AG04449 (cell line): ENCODE results near the gene ETHE1.
"Not testable (repeated sequence)": the region's sequence is repeated elsewhere in the genome, so short reads cannot be mapped to it uniquely, and the experiment has no call there.

Experiments
- CTCF ChIA-PET: fragments of 350-600 bp; formaldehyde crosslinking; extraction: SDS; loops from one replicate; lab custom pipeline; 2021; ENCODE audit warnings: antibody characterized with exemption; lab: Yijun Ruan, JAX
- POLR2A ChIA-PET: fragments of 400-600, 350-600 bp; formaldehyde crosslinking; extraction: SDS; loops from one replicate; lab custom pipeline; 2020; ENCODE audit warnings: antibody characterized with exemption, inconsistent platforms; lab: Yijun Ruan, JAX
- DNase-seq: peaks from one replicate; pipeline ENCODE4 v3.0.0-alpha.2; 2010; ENCODE audit warnings: low read depth, low spot score
- H3K4me3 ChIP-seq: 2 replicates; pipeline ENCODE4 v1.5.1; 2011; ENCODE audit warnings: low read depth, mild to moderate bottlenecking, control low read depth, low read length
- CTCF ChIP-seq: IDR thresholded peaks from one replicate; pipeline ENCODE4 v1.5.1; 2011; ENCODE audit warnings: mild to moderate bottlenecking, moderate library complexity, low read length, control low read depth, inconsistent platforms; ENCODE audit not compliant: insufficient read depth; ENCODE audit errors: missing control alignments

ETHE1 gene

GRCh38 chr19:43553656-43554055 is 26.7 kb upstream of the ETHE1 start:
- no peak for TF ChIP-seq CTCF
- CTCF ChIA-PET: interaction anchor here (0.8 to 10.5 kb wide), 14 partner anchors 10 to 266 kb away, joined by 3 to 208 read pairs (median 10); partner anchors contain the start of genes IRGQ, PINLYP, XRCC1 and ZNF575
- POLR2A ChIA-PET: no interaction called here
- H3K4me3 ChIP-seq: no peak overlapping the region
- no peak for DNase-seq

GRCh38 chr19:43552616-43553015 is 25.6 kb upstream of the ETHE1 start:
- DNase-seq: no peak
- H3K4me3 ChIP-seq: no peak overlapping the region
- TF ChIP-seq CTCF: no peak
- CTCF ChIA-PET: interaction anchor here (0.9 to 10.5 kb wide), 6 partner anchors 11 to 262 kb away, joined by 3 to 208 read pairs (median 22); partner anchors contain the start of genes IRGQ, ZNF575 and ZNF576
- POLR2A ChIA-PET: no interaction called here

GRCh38 chr19:43552198-43552450 is 25.1 kb upstream of the ETHE1 start:
- no peak for TF ChIP-seq CTCF
- POLR2A ChIA-PET: no interaction called here
- no peak overlapping the region for H3K4me3 ChIP-seq
- CTCF ChIA-PET: interaction anchor here (3.8 to 10.5 kb wide), 3 partner anchors 11 to 43 kb away, joined by 42 to 208 read pairs (median 45); partner anchors contain the start of genes IRGQ, ZNF575 and ZNF576
- DNase-seq: no peak

GRCh38 chr19:43551399-43552197 is 24.6 kb upstream of the ETHE1 start:
- H3K4me3 ChIP-seq: no peak overlapping the region
- ChIA-PET CTCF (interaction anchor here (5.3 to 10.5 kb wide), 2 partner anchors 12 kb away, joined by 45 to 208 read pairs; partner anchors contain the start of gene ZNF575), POLR2A (no interaction called here)
- TF ChIP-seq CTCF: no peak
- DNase-seq: no peak

GRCh38 chr19:43548706-43549105 is 21.7 kb upstream of the ETHE1 start:
- no peak overlapping the region for H3K4me3 ChIP-seq
- no peak for DNase-seq
- ChIA-PET CTCF (interaction anchor here (0.6 to 2.2 kb wide), 3 partner anchors 8 to 14 kb away, joined by 3 to 7 read pairs (median 4); no protein-coding TSS in a partner anchor), POLR2A (no interaction called here)
- no peak for TF ChIP-seq CTCF

GRCh38 chr19:43547926-43548325 is 20.9 kb upstream of the ETHE1 start:
- CTCF ChIA-PET: interaction anchor here (1.5 kb wide), 1 partner anchor 9 kb away, joined by 4 read pairs; no protein-coding TSS in a partner anchor
- POLR2A ChIA-PET, DNase-seq, H3K4me3 ChIP-seq: not testable (repeated sequence)

GRCh38 chr19:43546581-43546980 is 19.6 kb upstream of the ETHE1 start:
- H3K4me3 ChIP-seq: no peak overlapping the region
- no peak for TF ChIP-seq CTCF
- CTCF ChIA-PET: interaction anchor here (4.0 to 17.0 kb wide), 2 partner anchors 10 to 11 kb away, joined by 23 to 208 read pairs; no protein-coding TSS in a partner anchor
- DNase-seq: no peak
- POLR2A ChIA-PET: no interaction called here
